ENCODE data around the gene ADAP1. TPM values are rescaled to one million over a fixed set of nuclear protein-coding genes. Genes with fewer than 3 reads are reported as not detected.

Gene ADAP1
- total and polyA plus RNA-seq, 2 of the 8 experiments (the other 6 are each of a cell fraction or from before 2014, with no cell fraction given), result 5.8 to 6.1 TPM

DNA sequence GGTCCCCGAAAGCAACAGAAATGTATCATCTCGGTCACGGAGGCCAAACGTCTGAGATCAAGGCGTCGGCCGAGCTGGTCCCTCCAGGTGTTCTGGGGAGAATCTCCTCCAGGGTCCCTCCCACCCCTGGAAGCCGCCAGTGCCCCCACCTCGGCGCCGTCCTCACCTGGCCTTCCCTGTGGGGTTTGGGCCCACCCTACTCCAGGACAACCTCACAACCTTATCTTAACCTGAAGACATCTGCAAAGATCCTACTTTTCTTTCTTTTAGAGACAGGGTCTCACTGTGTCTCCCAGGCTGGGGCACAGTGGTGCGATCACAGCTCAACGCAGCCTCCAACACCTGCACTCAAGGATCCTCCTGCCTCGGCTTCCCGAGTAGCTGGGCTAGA is 33.4 kb downstream of the ADAP1 start:
- H2BK20ac ChIP-seq (ENCODE audit: low read length), result no peak overlapping the region
- H3K27ac ChIP-seq (ENCODE audit: low read depth, low read length), result no peak overlapping the region
- H3K36me3 ChIP-seq (ENCODE audit: control insufficient read depth in 2 of 4, insufficient read depth in 4 of 4, low read length in 3 of 4), result no peaks in the 10 kb centered on the region
- no peak overlapping the region for H2AK5ac ChIP-seq (ENCODE audit: low read depth, low read length)
- no peak overlapping the region for H3K4me2 ChIP-seq (ENCODE audit: insufficient read depth in 1 of 2, low read depth in 2 of 2, low read length in 2 of 2)
- H2BK12ac ChIP-seq (ENCODE audit: low read depth, low read length), result no peak overlapping the region
- H3K4me3 ChIP-seq (ENCODE audit: extremely low read depth in 1 of 4, insufficient read depth in 2 of 4, low read depth in 3 of 4, low read length in 4 of 4), result no peak overlapping the region
- H4K8ac ChIP-seq (ENCODE audit: extremely low read depth, insufficient read depth, low read length), result no peak overlapping the region
- H3K4me1 ChIP-seq (replicated peaks in 1 of 4; ENCODE audit: control insufficient read depth in 3 of 4, insufficient read depth in 4 of 4, low read length in 3 of 4), result peaks cover 0 to 8% (median 0%) of the 10 kb centered on the region in 4 experiments; a peak in 2 of 7 replicates
- H4K91ac ChIP-seq (replicated peaks; ENCODE audit: insufficient read length, low read length), result no peak overlapping the region
- H3K9me3 ChIP-seq (ENCODE audit: insufficient read depth in 2 of 2, low read depth in 1 of 2, low read length in 1 of 2), result no peaks in the 10 kb centered on the region
- DNase-seq (ENCODE audit: low read depth in 1 of 2, low spot score in 2 of 2), result peak in 1 of 2 experiments; percentile 41
- no peaks in the 10 kb centered on the region for H4K20me1 ChIP-seq (replicated peaks in 1 of 2; ENCODE audit: control insufficient read depth in 1 of 2, insufficient read depth in 2 of 2, low read length in 2 of 2)
- POLR2A ChIA-PET (ENCODE audit: partially characterized antibody), result interaction anchor here (1.8 kb wide), 1 partner anchor 10 kb away, joined by 8 read pairs; no protein-coding TSS in a partner anchor
- no peak overlapping the region for H2BK15ac ChIP-seq (ENCODE audit: low read length)
- H3K23me2 ChIP-seq (ENCODE audit: low read depth, low read length), result no peaks in the 10 kb centered on the region
- no peak overlapping the region for H2BK120ac ChIP-seq (replicated peaks; ENCODE audit: low read depth, low read length)
- H3K18ac ChIP-seq (ENCODE audit: extremely low read depth, low read length), result no peak overlapping the region
- H3K56ac ChIP-seq (replicated peaks; ENCODE audit: insufficient read length, low read depth, low read length), result no peak overlapping the region
- H3K23ac ChIP-seq (ENCODE audit: insufficient read length), result no peak overlapping the region
- WGBS, 2 experiments (ENCODE audit: extremely low coverage in 1 of 2, insufficient coverage in 1 of 2, insufficient read length in 1 of 2, insufficient replicate concordance in 2 of 2, low coverage in 1 of 2, low lambda C conversion rate in 2 of 2, missing lambda C conversion rate in 1 of 2), result 98% methylated on average over 15 of the region's 15 CpGs; no CpG with 5 or more reads in 1 of the 2 experiments
- H3K27me3 ChIP-seq (replicated peaks in 1 of 4; ENCODE audit: control insufficient read depth in 3 of 4, extremely low read depth in 1 of 4, insufficient read depth in 3 of 4, low read length in 3 of 4), result no peaks in the 10 kb centered on the region
- H2BK5ac ChIP-seq (ENCODE audit: low read depth, low read length), result no peak overlapping the region
- H2AFZ ChIP-seq (ENCODE audit: low read length), result no peak overlapping the region
- H3K79me1 ChIP-seq (ENCODE audit: low read depth, low read length), result no peaks in the 10 kb centered on the region
- H3K79me2 ChIP-seq (ENCODE audit: control insufficient read depth in 1 of 2, insufficient read depth in 2 of 2, low read length in 2 of 2), result no peaks in the 10 kb centered on the region
- no peak overlapping the region for H3K9ac ChIP-seq (replicated peaks in 1 of 4; ENCODE audit: extremely low read depth in 1 of 4, low read depth in 3 of 4, low read length in 3 of 4)
- no peak overlapping the region for H4K5ac ChIP-seq (ENCODE audit: insufficient read length, low read depth, low read length)
- FAIRE-seq, result no peak
- CTCF ChIA-PET (ENCODE audit: partially characterized antibody), result interaction anchor here (0.7 to 1.0 kb wide), 2 partner anchors 12 to 34 kb away, joined by 3 read pairs; no protein-coding TSS in a partner anchor
- no peak overlapping the region for H3K4ac ChIP-seq (replicated peaks; ENCODE audit: insufficient read length, low read depth, low read length)
- no peak overlapping the region for H3K14ac ChIP-seq (ENCODE audit: insufficient read length)
- TF ChIP-seq TAF7 (optimal IDR thresholded peaks at IDR 0.05; ENCODE audit: borderline replicate concordance, low read depth, low read length) (no peak), CHD1 (IDR thresholded peaks at IDR 0.05; ENCODE audit: low read depth, low read length) (no peak), POU5F1 (IDR thresholded peaks at IDR 0.05; ENCODE audit: low read depth, low read length) (no peak), CREB1 (IDR thresholded peaks at IDR 0.05) (no peak), RAD21 (IDR thresholded peaks at IDR 0.05 in 1 of 2, conservative IDR thresholded peaks at IDR 0.05 in 1 of 2; ENCODE audit: low read depth in 2 of 2, low read length in 2 of 2) (no peak), TEAD4 (IDR thresholded peaks at IDR 0.05; ENCODE audit: low read depth, low read length) (no peak), BACH1 (IDR thresholded peaks at IDR 0.05; ENCODE audit: low read length) (no peak), SIX5 (IDR thresholded peaks at IDR 0.05; ENCODE audit: low read depth, low read length) (no peak), POLR2AphosphoS5 (IDR thresholded peaks at IDR 0.05; ENCODE audit: low read depth, low read length) (no peak), SP4 (IDR thresholded peaks at IDR 0.05; ENCODE audit: low read length) (no peak), CEBPB (IDR thresholded peaks at IDR 0.05; ENCODE audit: low read depth, low read length) (no peak), RBBP5 (IDR thresholded peaks at IDR 0.05; ENCODE audit: borderline replicate concordance, low read depth, low read length) (no peak), CTBP2 (IDR thresholded peaks at IDR 0.05; ENCODE audit: borderline replicate concordance, insufficient read depth, insufficient read length, low read length) (no peak), TAF1 (IDR thresholded peaks at IDR 0.05; ENCODE audit: low read depth, low read length) (no peak)
- TF ChIP-seq, protein P1, sequence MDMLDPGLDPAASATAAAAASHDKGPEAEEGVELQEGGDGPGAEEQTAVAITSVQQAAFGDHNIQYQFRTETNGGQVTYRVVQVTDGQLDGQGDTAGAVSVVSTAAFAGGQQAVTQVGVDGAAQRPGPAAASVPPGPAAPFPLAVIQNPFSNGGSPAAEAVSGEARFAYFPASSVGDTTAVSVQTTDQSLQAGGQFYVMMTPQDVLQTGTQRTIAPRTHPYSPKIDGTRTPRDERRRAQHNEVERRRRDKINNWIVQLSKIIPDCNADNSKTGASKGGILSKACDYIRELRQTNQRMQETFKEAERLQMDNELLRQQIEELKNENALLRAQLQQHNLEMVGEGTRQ (IDR thresholded peaks at IDR 0.05; ENCODE audit: low read length), result no peak
